GM12801 (cell line): ENCODE data around the gene COMMD4.

Experiments
- TF ChIP-seq, protein P1 (sequence below): IDR thresholded peaks from one replicate; pipeline ENCODE4 v1.5.1; 2011; ENCODE audit warnings: control low read depth; ENCODE audit not compliant: insufficient read length; ENCODE audit errors: extremely low read depth

The COMMD4 gene

DNA sequence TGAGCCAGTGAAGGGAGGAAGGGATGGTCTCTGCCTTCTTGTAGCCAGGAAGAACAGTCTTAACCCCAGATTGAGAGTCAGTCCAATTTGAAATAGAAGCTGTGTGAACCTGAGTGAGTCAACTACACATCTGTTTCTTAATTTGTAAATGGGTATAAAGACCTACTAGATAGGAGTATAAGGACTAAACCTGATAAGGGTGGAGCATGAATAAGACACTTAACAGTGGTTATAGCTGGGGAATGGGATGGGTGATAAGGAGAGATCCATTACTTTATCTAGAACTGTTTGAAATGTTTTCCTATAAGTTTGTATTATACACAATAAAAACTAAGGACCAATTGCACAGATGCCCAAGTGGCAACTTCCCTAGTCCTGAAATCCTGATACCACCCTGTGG is 31.1 kb downstream of the COMMD4 start:
- TF ChIP-seq, protein P1, sequence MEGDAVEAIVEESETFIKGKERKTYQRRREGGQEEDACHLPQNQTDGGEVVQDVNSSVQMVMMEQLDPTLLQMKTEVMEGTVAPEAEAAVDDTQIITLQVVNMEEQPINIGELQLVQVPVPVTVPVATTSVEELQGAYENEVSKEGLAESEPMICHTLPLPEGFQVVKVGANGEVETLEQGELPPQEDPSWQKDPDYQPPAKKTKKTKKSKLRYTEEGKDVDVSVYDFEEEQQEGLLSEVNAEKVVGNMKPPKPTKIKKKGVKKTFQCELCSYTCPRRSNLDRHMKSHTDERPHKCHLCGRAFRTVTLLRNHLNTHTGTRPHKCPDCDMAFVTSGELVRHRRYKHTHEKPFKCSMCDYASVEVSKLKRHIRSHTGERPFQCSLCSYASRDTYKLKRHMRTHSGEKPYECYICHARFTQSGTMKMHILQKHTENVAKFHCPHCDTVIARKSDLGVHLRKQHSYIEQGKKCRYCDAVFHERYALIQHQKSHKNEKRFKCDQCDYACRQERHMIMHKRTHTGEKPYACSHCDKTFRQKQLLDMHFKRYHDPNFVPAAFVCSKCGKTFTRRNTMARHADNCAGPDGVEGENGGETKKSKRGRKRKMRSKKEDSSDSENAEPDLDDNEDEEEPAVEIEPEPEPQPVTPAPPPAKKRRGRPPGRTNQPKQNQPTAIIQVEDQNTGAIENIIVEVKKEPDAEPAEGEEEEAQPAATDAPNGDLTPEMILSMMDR, result no peak

DNA sequence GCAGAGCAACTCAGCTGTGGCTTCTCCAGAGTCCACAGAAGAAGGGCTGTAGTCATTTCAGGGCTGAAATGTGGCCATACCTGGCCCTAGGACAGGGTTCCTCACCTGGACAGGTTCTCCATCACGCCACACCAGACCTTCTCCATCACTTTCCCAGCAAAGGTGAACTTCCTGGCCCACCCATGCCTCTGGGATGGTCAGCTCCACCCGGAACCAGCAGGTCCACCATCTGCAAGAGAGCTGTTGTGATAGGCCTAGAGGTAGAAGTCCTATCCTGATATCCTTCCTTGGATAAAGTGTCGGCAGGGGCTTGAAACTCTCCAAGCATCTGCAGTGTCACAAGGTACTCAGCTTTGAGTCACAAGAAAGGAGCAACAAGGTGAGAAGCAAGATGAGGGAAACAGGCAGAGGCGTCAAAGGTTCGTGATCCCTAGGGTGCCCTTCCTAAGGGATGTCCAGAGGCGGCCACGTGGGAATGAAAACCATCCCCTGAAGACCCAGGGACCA is 31.6 kb downstream of the COMMD4 start:
- TF ChIP-seq, protein P1, result no peak

DNA sequence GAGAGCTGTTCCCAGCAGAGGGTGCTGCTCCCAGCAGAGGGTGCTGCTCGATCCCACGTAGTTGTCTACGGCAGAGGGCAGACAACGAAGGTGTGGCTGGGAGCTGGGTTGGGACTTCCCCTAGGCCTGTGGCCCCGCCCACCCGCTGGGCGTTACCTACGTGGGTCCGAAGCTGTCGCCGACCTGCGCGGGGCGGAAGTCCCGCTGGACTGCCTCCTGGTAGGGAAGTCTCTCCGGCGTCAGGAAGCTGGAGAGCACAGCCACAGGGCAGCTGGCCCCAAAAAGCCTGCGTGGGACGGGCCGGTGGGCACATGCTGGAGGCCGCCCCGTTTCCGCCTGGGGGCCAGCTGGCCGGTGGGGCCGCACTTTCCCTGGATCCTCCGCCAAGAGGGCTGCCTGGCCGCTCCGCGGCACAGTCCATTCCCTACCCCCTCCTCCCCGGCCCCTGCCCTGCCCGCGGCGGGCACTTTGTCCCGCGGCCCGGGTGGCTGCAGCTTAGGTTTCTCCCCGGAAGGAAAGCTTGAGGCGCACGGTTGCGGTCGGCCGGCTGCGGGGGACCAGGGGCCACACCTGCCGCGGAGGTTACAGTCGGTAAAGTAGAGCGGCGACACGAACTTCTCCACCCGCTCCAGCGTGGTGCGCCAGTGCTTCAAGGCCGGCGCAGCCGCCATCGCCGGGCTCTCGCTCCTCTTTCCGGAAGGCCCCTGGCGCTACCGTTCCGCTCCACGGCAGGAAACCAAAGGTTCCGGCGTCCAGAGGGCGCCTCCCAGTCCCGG is 32.2 kb downstream of the COMMD4 start, which contains the start of gene MAN2C1:
Gene MAN2C1 (minus strand): TSS at position 695 of the 776 bp plus-strand sequence. CDS start 24 bp downstream, at position 671.
- TF ChIP-seq, protein P1, result no peak

DNA sequence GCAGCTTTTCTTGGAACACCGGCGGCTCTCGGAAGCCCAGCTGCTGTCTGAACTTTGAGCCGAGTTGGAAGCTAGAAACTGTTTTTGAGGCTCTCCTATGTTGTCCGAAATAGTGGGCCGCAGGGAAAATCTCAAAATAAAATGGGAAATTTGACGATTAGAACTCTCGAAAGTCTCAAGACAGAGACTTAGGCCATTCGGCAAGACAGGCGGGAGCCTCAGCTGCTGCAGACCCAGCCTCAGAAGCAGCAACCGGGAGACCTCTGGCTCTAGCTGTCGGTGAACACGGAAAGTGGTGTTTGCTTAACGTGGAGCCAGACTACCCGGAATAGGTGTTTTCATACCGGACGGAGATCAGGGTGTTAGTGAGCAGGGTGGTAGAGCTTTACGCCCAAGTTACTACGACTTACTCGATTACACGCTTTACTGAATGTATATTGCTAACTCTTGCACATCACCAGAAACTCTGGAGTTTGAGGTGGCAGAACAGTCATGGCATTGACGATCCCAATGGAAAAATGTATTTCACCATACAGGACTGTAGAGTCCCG is 32.9 kb downstream of the COMMD4 start:
- TF ChIP-seq, protein P1, result no peak

DNA sequence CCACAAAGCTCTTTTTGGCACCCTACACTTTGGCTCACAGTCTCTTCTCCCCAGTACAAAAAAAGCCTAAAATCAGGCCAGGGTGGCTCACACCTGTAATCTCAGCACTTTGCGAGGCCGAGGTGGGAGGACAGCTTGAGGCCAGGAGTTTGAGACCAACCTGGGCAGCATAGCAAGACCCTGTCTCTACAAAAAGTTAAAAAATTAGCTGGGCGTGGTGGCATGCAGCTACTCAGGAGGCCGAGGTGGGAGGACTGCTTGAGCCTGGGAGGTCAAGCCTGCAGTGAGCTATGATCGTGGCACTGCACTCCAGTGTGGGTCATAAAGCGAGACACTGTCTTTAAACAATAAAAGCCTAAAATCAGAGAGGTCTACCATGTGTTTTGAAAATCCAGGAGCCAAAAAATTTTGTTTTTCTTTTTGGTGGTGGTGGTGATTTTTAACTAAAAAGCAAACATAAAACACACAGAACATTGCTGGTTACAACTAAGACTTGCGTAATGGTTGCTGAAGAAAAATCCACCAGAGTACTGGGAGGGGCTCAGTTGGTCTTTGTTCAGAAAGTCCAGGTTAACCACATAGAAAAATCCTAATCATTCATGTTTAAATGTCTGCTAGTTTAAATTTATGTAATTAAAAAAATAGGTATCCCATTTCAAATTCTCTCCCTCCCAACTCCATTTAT is 34.2 kb downstream of the COMMD4 start:
- TF ChIP-seq, protein P1, result no peak

DNA sequence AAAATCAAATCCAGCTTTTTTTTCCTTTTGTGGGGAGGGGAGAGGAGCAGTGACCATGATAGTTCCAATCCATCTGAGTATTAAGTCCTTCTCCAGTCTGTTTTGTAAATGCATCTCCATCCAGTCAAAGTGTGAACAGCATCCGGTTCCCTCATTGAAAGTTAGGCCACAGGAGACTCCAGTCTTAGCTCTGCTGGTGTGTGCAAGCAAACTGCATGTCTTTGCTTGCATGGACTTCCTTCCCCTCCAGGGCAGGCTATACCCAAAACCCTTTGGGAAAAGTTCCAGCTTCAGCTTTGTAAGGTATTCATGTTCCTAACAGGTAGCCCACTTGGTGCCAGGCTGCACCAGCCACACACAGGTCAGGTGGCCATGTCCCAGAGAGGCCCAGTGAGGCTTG is 35.6 kb downstream of the COMMD4 start:
- TF ChIP-seq, protein P1, result no peak
